Cardiac atrium fibroblast (primary cell): Measurements from ENCODE around the gene PTGR1. TPM values are rescaled to one million over a fixed set of nuclear protein-coding genes. Genes with fewer than 3 reads are reported as not detected.

Experiments
- total RNA-seq: library from RNA; depleted of rRNA; stranded (reverse); fragments of >200 nt; gene quantifications from 2 replicates; pipeline ENCODE4 v1.2.3, GENCODE V29; 2015

Gene PTGR1
- 90.4 and 112 TPM in 2 replicates for total RNA-seq

GRCh38 chr9:111599092-111599954 lies at the start of gene PTGR1:
PTGR1 (minus strand) TSS chr9:111599647; CDS start chr9:111597422, 2,225 bp downstream.

GRCh38 chr9:111631214-111631971 lies 31.9 kb upstream of the PTGR1 start, which contains the start of gene DNAJC25:
DNAJC25 (plus strand) TSS chr9:111631334; CDS start chr9:111631408, 74 bp downstream.

GRCh38 chr9:111525056-111525977 lies 74.1 kb downstream of the PTGR1 start, which contains the start of gene ZNF483:
ZNF483 (plus strand) TSS chr9:111525179; CDS start chr9:111527396, 2,217 bp downstream.

Other genes starting within 250 kb of the PTGR1 start
- 49.1 and 79.4 TPM in 2 replicates for gene ECPAS, start 115.3 kb downstream of the PTGR1 start, total RNA-seq
- under 0.01 and 0.18 TPM in 2 replicates for gene ZNF483, start 74.5 kb downstream of the PTGR1 start, total RNA-seq
- 11.6 and 11.8 TPM in 2 replicates for gene DNAJC25, start 31.7 kb upstream of the PTGR1 start, total RNA-seq
- gene GNG10, start 62.0 kb upstream of the PTGR1 start, total RNA-seq = 96.8 and 109 TPM in 2 replicates
- not detected in 2 replicates for gene SHOC1, start 195.3 kb upstream of the PTGR1 start, total RNA-seq